ENCODE results near the gene PTPN9.

GRCh38 chr15:75456710-75457109 is 122.4 kb downstream of the PTPN9 start:
- TF ChIP-seq CTCF (IDR thresholded peaks at IDR 0.05 in 4 of 5, conservative IDR thresholded peaks at IDR 0.05 in 1 of 5) (no peak), POLR2A (IDR thresholded peaks at IDR 0.05) (no peak)

All from gastrocnemius medialis (tissue), 4 donors.